NCI-H2171 (cell line): ENCODE data around the gene STXBP3.
A peak's percentile ranks its signal among the peaks of the same experiment; 100 is the strongest.

Source experiments
- DNase-seq: peaks from one replicate; lab custom pipeline; 2025; lab: John Stamatoyannopoulos, UW

The STXBP3 gene

DNA sequence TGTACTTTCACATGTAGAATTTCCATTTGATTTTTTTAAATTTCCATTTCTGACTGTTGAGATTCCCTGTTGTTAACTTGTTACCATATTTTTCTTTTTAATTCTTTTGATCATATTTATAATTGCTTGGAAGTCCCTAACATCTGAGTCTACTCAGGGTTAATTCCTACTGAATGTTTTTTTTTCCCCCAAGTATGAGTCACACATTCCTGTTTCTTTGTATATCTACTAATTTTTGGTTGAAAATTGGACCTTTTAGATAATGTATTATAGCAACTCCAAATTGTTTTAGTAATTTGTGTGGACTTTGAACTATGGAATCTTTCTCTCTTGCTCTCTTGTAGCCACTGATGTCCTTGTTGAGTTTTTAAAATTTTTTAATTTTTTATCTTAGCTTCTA is 54.6 kb downstream of the STXBP3 start:
- DNase-seq = no peak

DNA sequence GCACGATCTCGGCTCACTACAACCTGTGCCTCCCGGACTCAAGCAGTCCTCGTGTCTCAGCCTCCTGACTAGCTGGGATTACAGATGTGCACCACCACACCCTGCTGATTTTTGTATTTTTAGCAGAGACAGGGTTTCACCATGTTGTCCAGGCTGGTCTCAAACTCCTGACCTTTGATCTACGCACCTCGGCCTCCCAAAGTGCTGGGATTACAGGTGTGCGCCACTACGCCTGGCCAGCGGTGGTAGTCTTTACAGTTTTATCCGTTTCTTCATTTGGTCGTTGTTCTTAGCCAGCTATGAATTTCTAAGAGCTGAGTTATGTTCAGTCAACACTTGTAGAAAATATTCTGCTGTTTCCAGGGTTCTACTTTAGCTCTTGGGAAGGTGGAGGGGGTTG is 57.1 kb downstream of the STXBP3 start:
- DNase-seq = no peak

DNA sequence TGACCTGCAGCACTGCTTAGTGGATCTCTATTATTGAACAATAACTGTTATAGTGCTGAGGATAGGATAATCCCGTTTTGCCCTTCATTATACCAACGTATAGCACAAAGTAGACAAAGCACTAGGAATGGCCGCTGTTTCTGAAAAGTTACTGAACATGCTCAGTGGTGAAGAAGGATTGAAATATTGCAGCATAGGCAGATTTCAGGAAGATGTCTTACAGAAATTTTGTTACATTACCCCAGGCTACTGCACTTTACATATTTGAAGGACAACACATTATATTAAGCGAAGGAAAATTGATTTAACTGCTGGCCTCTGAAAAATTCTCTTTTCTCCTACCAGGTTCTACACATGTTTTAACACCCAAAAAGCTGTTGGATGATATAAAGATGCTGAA is 62.0 kb downstream of the STXBP3 start:
- DNase-seq = no peak

DNA sequence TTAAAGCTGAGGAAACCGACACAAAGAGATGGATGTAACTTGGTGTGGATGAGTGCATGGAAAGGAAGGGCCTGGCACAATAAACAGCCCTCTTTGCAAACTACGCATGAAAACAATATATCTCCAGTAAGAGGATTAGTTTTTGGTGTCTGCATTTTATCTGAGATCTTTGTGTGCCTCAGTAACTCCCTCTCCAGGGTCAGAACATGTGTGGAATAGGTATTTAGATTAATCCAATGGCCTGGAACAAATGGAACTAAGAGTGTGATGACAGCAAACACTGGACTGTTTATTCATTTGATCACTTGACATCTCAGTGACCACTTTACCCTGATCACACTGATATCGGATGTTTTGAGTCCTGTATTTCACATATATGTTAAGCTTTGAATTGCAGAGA is 65.1 kb downstream of the STXBP3 start:
- no peak for DNase-seq

DNA sequence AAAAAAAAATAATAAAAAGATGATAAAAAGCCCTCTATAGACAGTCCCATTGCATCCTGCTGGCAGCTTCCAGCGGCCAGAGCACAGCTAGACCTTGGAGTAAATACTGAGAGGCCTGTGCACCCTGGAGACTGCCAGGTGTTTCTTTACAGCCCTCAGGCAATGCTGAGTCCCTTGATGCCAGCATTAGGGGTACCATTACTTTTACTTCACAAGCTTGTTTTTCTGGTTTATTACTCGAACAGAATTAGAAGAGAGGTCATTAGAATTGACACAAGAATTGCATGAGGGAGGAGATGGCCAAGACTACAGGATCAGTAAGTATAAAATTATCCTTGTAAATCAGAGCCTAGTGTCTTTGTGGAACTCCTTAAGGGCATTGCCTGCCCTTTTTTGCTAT is 66.9 kb downstream of the STXBP3 start:
- DNase-seq = no peak

DNA sequence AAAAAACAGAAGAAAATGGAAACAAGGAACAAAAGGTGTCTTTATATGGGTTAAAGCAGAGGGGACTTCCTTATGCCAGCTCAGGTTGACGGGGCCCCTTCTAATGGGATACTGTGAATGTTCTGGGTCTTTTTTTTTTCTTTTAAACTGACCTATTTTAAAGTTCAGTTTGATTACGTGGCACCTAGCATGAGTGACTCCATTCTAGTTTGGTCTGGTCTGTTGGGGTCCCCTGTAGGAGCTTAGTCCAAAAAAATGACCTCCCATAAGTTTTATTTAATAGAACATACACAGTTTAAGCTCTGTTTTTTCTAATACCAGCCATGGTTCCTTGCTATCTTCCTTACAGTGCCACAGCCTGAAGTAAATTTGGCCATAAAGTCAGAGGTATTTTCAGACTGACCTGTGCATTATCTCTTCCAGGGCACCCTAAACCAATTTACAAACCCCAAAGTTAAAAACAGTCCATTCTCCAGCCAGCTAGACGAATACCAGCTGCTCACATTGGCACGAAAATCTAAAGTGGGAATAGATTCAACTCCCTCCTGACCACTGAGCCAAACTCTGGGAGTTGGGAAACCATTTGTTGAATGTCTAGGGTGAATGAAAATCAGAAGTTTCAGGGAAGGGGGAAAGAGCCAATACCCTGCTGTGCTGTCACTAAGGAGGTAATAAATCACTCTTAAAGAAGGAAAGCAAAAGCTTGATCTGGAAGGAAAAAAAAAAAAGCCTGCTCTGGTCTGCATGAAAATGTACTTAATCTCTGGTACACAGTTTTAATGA is 68.1 kb downstream of the STXBP3 start:
- no peak for DNase-seq

DNA sequence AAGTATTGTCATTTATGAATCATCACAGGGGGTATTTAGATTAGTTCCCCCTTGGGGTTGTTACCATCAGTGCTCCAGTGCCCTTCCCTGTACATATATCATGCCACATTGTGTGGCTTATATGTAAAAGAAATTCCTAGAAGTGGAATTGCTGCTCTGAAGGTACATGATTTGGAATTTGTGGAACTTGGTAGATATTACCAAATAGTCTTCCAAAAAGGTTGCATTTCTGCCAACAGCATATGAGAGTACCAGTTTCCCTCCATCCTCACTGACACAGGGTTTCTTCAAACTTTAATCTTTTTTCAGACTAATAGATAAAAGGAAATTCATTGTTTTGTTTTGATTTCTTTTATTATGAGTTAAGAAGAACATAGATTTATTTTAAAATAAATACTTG is 69.1 kb downstream of the STXBP3 start:
- DNase-seq = no peak

DNA sequence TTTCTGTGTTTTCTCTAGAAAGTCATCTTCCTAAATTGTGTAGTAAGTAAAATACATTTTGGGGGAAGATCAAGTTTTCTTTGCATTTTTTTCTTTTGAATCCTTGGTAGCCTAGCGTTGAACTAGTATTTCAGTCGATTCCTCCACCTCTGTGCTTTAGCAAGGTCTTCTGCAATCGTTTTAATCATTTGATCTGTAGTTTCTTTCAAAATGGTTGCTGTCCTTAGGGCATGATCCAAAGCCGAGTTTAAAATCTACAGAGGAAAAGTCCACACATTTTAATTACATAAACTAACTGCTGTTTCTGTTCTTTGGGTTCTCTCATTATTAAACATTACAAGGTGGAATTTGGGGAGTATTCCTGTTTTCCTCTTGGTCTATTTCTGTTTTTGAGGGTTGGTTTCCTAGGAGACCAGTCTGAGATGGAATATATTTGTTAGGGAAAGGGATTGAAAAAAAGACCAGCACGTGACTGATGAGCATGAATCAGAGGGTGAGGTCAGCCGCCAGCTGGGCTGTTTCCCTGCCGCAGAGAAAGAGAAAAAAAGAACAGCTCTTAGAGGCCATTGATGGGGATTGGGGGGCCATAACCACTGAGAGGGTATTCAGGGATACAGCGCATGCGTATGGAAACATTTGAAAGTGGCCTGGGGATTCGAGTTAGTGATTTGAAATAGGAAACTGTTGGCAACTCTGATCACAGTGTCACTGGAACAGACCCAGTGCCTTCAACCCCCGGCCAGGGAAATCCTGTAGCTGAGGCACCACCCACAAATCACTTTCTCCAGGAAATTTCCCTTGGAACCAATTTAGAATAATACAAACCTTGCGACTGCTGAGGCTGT is 69.8 kb downstream of the STXBP3 start:
- peak; percentile 79 for DNase-seq

DNA sequence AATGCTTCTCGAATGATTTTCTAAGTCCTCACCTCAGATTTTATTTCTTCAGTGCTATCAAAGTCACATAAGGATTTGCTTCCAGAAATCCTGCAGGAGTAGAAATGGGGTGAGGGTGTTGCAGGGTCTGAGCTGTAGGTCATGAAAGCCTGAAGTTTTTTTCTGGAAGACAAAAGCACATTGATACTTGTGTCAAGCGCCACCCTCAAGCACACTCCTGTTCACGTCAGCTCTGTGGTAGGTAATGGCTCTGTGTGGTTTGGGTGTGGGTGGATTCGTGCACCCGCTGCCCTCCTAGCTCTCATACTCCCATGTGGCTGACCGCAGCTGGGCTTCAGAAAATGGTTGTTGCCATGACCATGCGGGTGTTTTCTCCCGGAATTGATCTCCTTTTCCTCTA is 70.5 kb downstream of the STXBP3 start:
- DNase-seq = no peak

DNA sequence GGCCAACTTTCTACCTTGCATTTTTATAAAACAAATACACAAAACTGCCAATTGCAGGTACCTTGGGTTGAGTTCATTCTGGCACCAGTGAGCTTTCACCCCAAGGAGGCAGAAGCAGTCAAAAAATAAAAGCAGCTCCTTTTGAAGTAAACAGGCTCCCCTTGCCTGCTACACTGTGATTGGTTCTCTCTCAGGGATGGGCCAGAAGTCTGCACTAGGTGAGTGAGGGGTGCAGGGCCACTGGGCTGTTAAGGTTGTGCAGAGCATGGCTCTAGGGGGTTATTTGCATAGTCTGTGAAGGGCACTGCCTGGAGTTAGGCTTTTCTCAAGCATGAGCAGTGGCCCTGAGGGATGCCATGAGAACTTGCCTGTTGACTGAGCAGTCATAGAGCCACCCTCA is 71.3 kb downstream of the STXBP3 start:
- no peak for DNase-seq

DNA sequence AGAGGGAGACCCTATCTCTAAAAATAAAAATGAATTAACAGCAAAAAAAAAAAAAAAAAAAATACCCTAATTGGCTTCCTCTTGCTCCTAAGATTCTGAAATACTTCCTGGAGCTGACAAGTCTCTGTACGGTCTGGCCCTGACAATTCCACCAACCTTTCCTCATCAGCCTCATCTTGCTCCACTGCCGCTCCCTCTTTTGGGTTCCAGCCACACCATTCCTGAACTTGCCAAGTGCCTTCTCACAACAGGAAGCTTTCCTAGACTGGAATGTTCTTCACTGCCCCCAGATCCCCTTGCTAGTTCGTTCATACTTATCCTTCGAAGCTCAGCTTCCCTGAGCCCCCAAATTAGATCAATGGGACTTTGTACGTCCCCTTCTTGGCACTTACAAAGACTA is 73.4 kb downstream of the STXBP3 start:
- no peak for DNase-seq

DNA sequence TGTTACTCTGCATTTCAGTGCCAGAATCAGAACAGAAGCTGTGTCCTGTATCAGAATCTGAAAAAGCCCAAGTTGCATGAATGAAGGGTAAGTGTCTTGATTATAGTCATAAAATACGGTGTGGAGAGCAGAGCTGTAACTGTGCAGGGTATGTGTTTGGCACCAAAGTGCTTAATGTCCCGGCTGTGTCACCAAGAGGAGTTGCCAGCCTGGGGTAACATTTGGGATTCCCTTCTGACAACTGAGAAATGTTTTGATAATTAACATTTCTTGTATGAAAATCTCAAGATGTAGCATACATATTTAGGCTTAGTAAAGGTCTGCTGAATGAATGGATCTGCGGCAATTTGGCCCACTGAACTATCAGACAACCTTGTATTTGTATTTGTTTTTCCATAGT is 77.2 kb downstream of the STXBP3 start:
- no peak for DNase-seq

DNA sequence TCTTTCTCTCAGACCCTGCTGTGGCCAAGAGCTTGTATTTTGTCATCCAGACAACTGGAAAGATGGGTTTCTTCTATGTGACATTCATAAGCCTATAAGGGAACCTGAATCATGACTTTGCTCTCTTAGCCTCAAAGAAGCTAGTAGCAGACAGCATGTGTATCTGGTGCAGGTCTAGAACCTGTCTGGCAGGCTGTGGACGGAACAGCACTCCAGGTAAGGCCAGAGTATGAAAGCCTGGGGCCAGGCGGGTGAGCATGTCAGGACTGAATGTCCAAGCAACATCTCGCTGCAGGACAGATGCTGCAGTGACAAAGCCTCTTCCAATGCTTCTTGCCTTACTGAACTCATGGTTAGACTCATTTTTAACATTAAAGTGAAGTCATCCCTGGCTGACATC is 77.6 kb downstream of the STXBP3 start:
- DNase-seq = no peak

DNA sequence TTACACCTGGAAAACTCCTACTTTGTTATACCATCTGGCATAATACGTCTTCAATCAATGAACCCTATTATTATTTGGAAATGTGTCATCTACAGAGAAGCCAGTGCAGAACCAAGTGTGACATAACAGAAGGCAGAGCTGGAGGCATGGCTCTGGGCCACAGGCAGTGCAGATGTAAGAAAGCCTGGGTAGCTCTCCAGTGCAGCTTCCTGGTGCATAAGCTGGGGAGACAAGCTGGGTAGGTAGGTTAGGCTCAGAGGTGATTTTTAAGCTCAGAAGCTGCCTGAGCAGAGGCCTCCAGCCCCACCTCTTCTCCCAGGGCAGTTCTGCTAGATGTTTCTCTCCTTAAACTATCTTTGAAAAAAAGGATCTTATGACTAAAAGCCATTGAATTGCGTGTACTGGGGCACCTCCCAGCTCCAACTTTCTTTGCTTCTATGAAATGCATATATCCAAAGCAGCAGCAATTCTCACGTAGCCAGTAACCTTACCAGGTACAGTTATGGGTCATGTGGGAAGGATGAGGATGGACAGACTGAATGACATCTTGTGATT is 79.7 kb downstream of the STXBP3 start:
- peak; percentile 68 for DNase-seq

DNA sequence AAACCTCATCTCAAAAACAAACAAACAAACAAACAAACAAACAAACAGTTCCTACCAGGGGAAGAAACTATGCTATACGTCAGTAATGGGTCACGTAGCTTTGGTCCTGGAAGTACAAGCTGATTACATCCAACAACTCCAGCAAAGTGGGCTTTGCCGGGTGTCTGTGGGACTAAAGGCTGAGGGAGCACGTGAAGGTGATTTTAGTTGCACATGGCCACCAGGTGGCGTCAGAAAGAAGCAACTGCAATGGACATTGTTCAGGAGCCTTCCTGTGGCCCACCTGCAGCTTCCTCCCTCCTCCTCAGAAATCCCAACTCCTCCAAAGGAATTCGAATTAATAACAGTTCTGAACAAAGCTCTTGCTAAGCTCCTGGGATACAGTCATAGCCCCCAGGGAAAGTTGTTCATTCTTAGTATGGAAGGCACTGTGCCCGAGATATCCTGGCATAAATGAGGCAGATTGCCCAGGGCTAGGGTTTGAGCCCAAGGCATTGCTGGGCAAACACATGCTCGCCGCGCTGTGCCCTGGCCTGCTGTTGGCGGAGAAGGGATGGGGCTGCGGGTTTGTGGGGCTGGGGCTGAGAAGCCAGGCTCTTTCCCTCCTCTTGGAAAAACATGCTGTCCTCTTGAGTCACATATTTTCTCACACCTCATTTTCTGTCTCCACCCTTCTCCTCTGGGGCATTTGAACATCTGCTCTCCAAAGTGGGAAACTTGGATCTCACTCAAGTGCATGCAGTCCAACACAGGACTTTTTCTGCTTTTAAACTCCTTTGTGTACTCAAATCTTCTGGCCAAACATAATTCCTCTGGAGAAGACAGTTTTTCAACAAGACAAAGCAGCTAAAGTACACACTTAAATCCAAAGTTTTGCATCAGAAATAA is 81.8 kb downstream of the STXBP3 start:
- DNase-seq = peak; percentile 53

DNA sequence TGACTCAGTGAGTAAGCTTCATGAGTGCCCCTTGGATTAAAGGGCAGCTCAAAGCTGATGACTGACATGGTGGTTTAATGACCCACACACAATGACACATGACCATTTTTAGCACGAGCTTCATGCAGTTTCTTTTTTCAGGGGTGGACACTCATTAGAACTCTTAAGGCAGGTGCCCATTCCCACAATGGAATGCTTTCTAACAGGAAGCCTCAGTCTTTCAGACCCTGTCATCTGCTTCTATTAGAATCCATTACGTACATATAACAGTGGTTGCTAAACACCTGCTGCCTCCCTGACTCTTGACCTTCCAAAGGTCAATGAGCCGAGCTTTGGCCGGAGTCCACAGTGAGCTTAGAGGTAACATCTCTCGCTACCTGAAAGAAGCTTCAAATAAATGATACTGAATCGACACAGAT is 83.0 kb downstream of the STXBP3 start:
- no peak for DNase-seq

DNA sequence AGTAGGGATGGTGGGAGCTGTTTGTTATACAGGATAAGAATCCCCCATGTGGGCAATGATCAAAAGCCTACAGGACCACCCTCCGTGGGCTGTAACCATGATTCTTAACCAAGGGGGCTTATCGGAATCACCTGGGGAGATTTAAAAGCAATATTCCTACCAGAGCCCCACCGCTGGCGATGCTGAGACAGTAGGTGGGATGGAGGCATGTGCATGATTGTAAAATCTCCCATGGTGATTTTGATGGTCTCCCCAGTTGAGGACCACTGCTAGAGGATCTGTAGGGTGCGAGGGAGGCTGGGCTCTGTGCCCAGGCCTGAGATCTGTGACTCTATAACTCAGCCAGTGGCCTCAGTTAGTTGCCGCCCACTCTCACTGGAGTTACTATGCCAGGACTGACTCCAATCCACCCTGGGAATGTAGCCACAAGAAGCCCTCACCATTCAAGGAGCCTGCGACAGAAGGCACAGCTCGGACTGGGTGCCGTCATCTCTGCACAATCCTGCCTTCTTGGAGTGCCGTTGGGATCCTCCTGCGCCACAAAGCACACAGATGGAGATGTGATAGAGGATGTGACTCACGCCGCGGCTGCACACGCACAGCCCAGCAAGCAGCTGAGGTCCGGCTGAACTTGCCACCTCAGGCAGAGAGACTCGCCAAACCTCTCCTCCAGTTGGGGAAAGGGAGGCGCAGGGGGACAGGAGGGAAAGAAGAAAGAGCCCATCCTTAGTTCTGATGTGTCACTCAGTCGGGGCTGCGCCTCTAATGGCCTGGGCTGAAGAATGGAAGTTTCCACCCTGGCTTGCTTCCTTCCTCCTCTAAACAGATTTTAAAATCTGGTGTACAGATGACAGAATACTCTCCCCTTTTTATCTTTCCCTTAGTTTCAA is 83.9 kb downstream of the STXBP3 start:
- no peak for DNase-seq

DNA sequence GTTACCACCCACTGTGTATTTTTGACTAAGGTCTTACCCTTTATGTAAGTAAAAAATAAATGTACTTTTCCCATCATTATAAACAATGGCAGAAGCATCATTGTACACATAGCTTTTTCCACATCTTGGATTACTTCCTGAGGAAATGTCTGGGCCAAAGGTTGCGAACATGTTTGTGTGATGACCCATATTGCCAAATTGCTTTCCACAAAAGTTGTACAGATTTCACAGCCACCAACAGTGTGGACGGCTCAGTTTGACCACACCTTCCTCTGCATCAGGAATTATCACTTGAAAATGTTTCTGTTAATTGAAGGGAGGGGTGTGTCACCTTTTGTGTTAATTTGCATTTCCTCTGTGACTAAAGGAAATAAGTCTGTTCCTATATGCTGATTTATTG is 84.8 kb downstream of the STXBP3 start:
- DNase-seq = no peak

DNA sequence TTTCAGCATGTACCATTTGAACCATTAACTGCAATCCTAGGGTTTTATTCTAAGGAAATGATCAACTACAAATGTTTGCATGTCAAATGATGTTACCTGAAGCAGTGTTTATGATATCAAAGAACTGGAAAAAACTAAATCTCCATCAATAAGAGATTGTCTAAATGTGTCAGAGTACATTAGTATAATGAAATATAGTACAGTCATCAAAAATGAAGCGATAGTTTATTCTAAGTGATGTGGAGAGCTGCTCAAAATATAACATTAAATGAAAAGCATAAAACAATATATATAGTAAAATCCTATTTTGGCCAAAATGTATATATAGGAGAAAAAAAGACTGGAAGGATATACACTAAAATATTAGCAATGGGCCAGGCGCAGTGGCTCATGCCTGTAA is 86.5 kb downstream of the STXBP3 start:
- no peak for DNase-seq

DNA sequence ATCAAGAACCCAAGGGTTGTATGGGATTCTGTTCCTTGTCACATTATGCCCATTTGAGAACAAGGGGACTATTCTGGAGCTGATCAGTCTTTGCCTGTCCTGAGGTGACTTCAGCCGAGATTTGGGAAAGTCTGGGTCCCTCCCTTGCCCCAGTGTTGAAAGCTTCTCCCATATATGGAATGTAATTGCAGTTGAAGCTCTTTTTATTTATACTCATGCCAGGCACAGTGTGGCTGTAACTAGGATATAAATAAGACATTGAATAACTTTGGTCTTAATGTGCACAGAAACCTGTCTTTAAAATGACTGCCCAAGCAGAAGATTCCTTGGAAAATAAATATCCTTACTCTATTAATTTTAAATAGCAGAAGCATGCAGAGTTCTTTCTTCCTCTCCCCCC is 95.2 kb downstream of the STXBP3 start:
- no peak for DNase-seq

DNA sequence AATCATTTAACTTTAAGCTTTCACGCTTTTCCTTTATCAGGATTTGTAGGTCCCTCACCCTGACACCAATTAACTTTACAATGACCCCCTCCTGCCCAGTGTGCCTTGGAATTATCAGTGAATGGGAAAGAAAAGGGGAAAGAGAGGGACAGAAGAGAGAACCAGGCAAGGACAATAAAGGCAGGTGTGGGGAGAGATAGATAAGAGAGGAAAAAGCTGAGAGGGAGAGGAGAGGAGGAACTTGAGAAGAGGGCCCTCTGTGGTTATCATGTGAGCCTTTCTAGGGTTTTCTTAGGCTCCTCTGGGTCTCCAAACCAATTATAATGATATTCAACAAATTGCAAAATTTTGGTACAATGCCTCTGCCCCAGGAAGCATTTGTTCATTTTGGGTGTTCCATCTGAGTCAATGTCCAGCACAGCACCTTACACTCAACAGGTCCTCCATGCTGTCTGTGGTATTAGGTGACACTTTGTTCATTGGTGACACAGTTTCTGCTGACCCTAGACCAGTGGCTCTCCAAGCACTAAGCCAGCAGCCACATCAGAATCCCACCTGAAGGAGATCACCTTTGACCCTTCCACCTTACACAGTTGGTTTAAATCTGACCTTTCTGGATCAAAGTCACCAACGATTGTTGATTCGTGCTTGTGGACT is 96.2 kb downstream of the STXBP3 start:
- DNase-seq = no peak
